Measurements from ENCODE around the gene MAST3.

MAST3 gene

GRCh38 chr19:18174983-18175382, 77.4 kb downstream of the MAST3 start:
- Histone ChIP-seq H3K27me3 (ENCODE audit: control insufficient read depth, insufficient read depth, low read length) (no peaks in the 10 kb centered on the region), H3K4me3 (ENCODE audit: low read depth, low read length) (no peak overlapping the region), H3K4me2 (ENCODE audit: low read length) (no peak overlapping the region), H3K79me2 (no peaks in the 10 kb centered on the region), H3K9me3 (ENCODE audit: control insufficient read depth, low read length) (no peaks in the 10 kb centered on the region), H3K9ac (no peak overlapping the region), H3K27ac (no peak overlapping the region), H3K4me1 (peaks cover 8% of the 10 kb centered on the region), H2AFZ (no peak overlapping the region), H3K36me3 (ENCODE audit: control insufficient read depth, insufficient read depth, low read length) (no peaks in the 10 kb centered on the region)
- TF ChIP-seq, protein P1, sequence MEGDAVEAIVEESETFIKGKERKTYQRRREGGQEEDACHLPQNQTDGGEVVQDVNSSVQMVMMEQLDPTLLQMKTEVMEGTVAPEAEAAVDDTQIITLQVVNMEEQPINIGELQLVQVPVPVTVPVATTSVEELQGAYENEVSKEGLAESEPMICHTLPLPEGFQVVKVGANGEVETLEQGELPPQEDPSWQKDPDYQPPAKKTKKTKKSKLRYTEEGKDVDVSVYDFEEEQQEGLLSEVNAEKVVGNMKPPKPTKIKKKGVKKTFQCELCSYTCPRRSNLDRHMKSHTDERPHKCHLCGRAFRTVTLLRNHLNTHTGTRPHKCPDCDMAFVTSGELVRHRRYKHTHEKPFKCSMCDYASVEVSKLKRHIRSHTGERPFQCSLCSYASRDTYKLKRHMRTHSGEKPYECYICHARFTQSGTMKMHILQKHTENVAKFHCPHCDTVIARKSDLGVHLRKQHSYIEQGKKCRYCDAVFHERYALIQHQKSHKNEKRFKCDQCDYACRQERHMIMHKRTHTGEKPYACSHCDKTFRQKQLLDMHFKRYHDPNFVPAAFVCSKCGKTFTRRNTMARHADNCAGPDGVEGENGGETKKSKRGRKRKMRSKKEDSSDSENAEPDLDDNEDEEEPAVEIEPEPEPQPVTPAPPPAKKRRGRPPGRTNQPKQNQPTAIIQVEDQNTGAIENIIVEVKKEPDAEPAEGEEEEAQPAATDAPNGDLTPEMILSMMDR (IDR thresholded peaks at IDR 0.05) = no peak

- Histone ChIP-seq H2AFZ (no peak overlapping the region), H3K27ac (no peak overlapping the region), H3K79me2 (no peaks in the 10 kb centered on the region), H3K4me1 (peaks cover 8% of the 10 kb centered on the region), H3K9me3 (ENCODE audit: control insufficient read depth, low read length) (no peaks in the 10 kb centered on the region), H3K9ac (no peak overlapping the region), H3K4me2 (ENCODE audit: low read length) (no peak overlapping the region), H3K27me3 (ENCODE audit: control insufficient read depth, insufficient read depth, low read length) (no peaks in the 10 kb centered on the region), H3K4me3 (ENCODE audit: low read depth, low read length) (no peak overlapping the region), H3K36me3 (ENCODE audit: control insufficient read depth, insufficient read depth, low read length) (no peaks in the 10 kb centered on the region)
- TF ChIP-seq, protein P1 (IDR thresholded peaks at IDR 0.05) = no peak
Observed at GRCh38 chr19:18176367-18177310, 79.1 kb downstream of the MAST3 start.

DNA sequence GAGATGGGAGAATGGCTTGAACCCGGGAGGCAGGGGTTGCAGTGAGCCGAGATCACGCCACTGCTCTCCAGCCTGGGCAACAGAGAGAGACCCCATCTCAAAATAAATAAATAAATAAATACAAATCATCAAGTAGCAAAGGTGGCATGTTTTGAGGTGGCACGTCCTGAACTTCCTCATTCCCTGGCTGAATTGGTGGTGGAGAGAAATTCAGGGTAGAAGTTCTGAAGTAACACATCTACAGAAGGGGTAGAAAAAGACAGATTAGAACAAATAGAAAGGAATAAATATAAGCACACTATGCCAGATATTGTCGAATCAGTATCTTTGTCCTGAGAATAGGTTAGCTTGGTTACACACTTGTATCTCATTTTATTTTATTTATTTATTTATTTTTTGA, 82.4 kb downstream of the MAST3 start:
- TF ChIP-seq, protein P1 (IDR thresholded peaks at IDR 0.05) = no peak

DNA sequence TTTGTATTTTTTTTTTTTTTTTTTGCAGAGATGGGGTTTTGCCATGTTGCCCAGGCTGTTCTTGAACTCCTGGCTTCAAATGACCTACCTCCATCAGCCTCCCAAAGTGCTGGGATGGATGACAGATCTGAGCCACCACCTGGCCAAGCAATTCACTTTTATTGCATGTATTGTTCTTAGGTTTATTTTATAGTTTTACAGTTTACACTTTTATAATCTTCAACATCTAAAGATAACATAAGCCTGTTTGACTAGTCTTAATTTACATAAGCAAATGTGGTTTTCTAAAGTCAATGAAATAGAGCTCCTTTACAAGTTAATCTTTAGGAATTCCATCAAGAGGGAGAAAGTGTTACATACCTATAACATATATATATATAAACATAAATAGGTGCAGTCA, 86.0 kb downstream of the MAST3 start:
- Histone ChIP-seq H2AFZ (no peak overlapping the region), H3K27ac (no peak overlapping the region), H3K27me3 (ENCODE audit: control insufficient read depth, insufficient read depth, low read length) (no peaks in the 10 kb centered on the region), H3K36me3 (ENCODE audit: control insufficient read depth, insufficient read depth, low read length) (no peaks in the 10 kb centered on the region), H3K9ac (no peak overlapping the region), H3K9me3 (ENCODE audit: control insufficient read depth, low read length) (no peaks in the 10 kb centered on the region), H3K79me2 (no peaks in the 10 kb centered on the region), H3K4me2 (ENCODE audit: low read length) (no peak overlapping the region), H3K4me1 (peaks cover 5% of the 10 kb centered on the region), H3K4me3 (ENCODE audit: low read depth, low read length) (no peak overlapping the region)
- TF ChIP-seq, protein P1 (IDR thresholded peaks at IDR 0.05) = no peak

More for the DNA sequence above, 82.4 kb downstream of the MAST3 start:
- H3K9ac ChIP-seq = no peak overlapping the region
- H3K36me3 ChIP-seq (ENCODE audit: control insufficient read depth, insufficient read depth, low read length) = no peaks in the 10 kb centered on the region
- H3K4me3 ChIP-seq (ENCODE audit: low read depth, low read length) = no peak overlapping the region
- no peaks in the 10 kb centered on the region for H3K27me3 ChIP-seq (ENCODE audit: control insufficient read depth, insufficient read depth, low read length)
- H3K9me3 ChIP-seq (ENCODE audit: control insufficient read depth, low read length) = no peaks in the 10 kb centered on the region
- no peak overlapping the region for H3K4me2 ChIP-seq (ENCODE audit: low read length)
- H3K27ac ChIP-seq = no peak overlapping the region
- H3K4me1 ChIP-seq = no peaks in the 10 kb centered on the region
- no peaks in the 10 kb centered on the region for H3K79me2 ChIP-seq
- H2AFZ ChIP-seq = no peak overlapping the region

Data from parathyroid adenoma (tissue), 2 donors.